Measurements from ENCODE around the gene CDK16. TPM values are rescaled to one million over a fixed set of nuclear protein-coding genes. Genes with fewer than 3 reads are reported as not detected.

CDK16 gene
- total RNA-seq, 4 donors from 2014 or later: 70.5 to 90.1 (median 88.0) TPM

- H3K36me3 ChIP-seq: peaks cover 85% of the 10 kb centered on the region
- TF ChIP-seq, protein P1, sequence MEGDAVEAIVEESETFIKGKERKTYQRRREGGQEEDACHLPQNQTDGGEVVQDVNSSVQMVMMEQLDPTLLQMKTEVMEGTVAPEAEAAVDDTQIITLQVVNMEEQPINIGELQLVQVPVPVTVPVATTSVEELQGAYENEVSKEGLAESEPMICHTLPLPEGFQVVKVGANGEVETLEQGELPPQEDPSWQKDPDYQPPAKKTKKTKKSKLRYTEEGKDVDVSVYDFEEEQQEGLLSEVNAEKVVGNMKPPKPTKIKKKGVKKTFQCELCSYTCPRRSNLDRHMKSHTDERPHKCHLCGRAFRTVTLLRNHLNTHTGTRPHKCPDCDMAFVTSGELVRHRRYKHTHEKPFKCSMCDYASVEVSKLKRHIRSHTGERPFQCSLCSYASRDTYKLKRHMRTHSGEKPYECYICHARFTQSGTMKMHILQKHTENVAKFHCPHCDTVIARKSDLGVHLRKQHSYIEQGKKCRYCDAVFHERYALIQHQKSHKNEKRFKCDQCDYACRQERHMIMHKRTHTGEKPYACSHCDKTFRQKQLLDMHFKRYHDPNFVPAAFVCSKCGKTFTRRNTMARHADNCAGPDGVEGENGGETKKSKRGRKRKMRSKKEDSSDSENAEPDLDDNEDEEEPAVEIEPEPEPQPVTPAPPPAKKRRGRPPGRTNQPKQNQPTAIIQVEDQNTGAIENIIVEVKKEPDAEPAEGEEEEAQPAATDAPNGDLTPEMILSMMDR (IDR thresholded peaks at IDR 0.05): no peak
- TF ChIP-seq POLR2AphosphoS5 (IDR thresholded peaks at IDR 0.05) (no peak), EP300 (IDR thresholded peaks at IDR 0.05) (no peak), POLR2A (IDR thresholded peaks at IDR 0.05) (no peak)
- H3K4me1 ChIP-seq: peaks cover 21% of the 10 kb centered on the region
- DNase-seq (ENCODE audit: low spot score in 2 of 2): no peak
- 96% methylated on average over 10 of the region's 11 CpGs for WGBS
- no peaks in the 10 kb centered on the region for H3K27me3 ChIP-seq
- no peak overlapping the region for H3K27ac ChIP-seq
- H3K4me3 ChIP-seq: no peak overlapping the region
- no peaks in the 10 kb centered on the region for H3K9me3 ChIP-seq
These were observed 16.2 kb upstream of the CDK16 start for GRCh38 chrX:47202316-47202715.

DNA sequence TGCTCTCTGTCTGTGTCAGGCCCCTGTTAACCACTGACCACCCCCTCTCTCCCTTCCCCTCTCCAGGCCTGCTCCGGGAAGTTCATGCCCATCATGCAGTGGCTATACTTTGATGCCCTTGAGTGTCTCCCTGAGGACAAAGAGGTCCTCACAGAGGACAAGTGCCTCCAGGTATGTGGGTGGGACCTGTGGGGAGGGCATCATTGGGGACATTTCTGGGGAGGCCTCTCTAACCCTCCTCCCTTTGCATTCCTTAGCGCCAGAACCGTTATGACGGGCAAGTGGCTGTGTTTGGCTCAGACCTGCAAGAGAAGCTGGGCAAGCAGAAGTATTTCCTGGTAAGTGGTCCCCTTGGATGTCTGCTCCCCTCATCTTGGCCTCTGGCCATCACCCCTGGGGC lies 15.6 kb upstream of the CDK16 start:
- WGBS: 56% methylated on average over 3 of the region's 4 CpGs
- H3K27me3 ChIP-seq: no peaks in the 10 kb centered on the region
- DNase-seq (ENCODE audit: low spot score in 2 of 2): no peak
- TF ChIP-seq POLR2AphosphoS5 (IDR thresholded peaks at IDR 0.05) (no peak), EP300 (IDR thresholded peaks at IDR 0.05) (no peak), POLR2A (IDR thresholded peaks at IDR 0.05) (no peak)
- TF ChIP-seq, protein P1 (IDR thresholded peaks at IDR 0.05): no peak
- H3K4me1 ChIP-seq: peaks cover 17% of the 10 kb centered on the region
- H3K27ac ChIP-seq: no peak overlapping the region
- H3K9me3 ChIP-seq: no peaks in the 10 kb centered on the region
- peaks cover 90% of the 10 kb centered on the region for H3K36me3 ChIP-seq
- no peak overlapping the region for H3K4me3 ChIP-seq

DNA sequence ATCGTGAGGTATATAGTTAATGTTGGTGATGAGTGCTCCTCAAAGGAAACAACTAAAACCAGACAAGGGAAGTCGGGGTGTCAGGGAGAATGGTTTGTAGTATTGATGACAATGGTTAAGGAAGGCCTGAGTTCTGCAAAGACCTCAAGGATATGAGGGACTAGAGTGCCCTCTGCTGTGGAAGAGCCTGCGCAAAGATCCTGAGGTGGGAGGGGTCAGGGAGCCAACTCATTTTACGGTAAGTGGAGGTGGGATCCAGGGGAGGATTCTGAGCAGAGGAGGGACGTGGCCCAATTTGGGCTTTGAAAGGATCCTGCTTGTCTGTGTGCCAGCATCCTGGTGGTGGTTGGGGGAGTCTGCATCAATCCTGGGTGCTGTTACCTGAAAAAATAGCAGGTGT lies 13.5 kb upstream of the CDK16 start:
- H3K27ac ChIP-seq: no peak overlapping the region
- DNase-seq (ENCODE audit: low spot score in 2 of 2): no peak
- WGBS: 74% methylated on average over 5 of the region's 5 CpGs
- no peak overlapping the region for H3K4me3 ChIP-seq
- TF ChIP-seq EP300 (IDR thresholded peaks at IDR 0.05) (no peak), POLR2A (IDR thresholded peaks at IDR 0.05) (no peak), POLR2AphosphoS5 (IDR thresholded peaks at IDR 0.05) (no peak)
- TF ChIP-seq, protein P1 (IDR thresholded peaks at IDR 0.05): no peak
- peaks cover 91% of the 10 kb centered on the region for H3K36me3 ChIP-seq
- no peaks in the 10 kb centered on the region for H3K27me3 ChIP-seq
- H3K4me1 ChIP-seq: peaks cover 8% of the 10 kb centered on the region
- no peaks in the 10 kb centered on the region for H3K9me3 ChIP-seq

- Histone ChIP-seq H3K27me3 (no peaks in the 10 kb centered on the region), H3K9me3 (no peaks in the 10 kb centered on the region), H3K36me3 (peaks cover 84% of the 10 kb centered on the region), H3K4me1 (no peaks in the 10 kb centered on the region), H3K4me3 (no peak overlapping the region), H3K27ac (no peak overlapping the region)
- TF ChIP-seq EP300 (IDR thresholded peaks at IDR 0.05) (no peak), POLR2AphosphoS5 (IDR thresholded peaks at IDR 0.05) (no peak), POLR2A (IDR thresholded peaks at IDR 0.05) (no peak)
- TF ChIP-seq, protein P1 (IDR thresholded peaks at IDR 0.05): no peak
- DNase-seq (ENCODE audit: low spot score in 2 of 2): no peak
- 58% methylated on average over 3 of the region's 3 CpGs for WGBS
These were observed 12.2 kb upstream of the CDK16 start for GRCh38 chrX:47206316-47206715.

- Histone ChIP-seq H3K36me3 (peaks cover 76% of the 10 kb centered on the region), H3K27ac (no peak overlapping the region)
- 85% methylated on average over 12 of the region's 12 CpGs for WGBS
These were observed 10.4 kb upstream of the CDK16 start for GRCh38 chrX:47208108-47208507.

More at GRCh38 chrX:47208108-47208507, 10.4 kb upstream of the CDK16 start:
- no peak for TF ChIP-seq POLR2A (IDR thresholded peaks at IDR 0.05)
- no peak for TF ChIP-seq POLR2AphosphoS5 (IDR thresholded peaks at IDR 0.05)
- TF ChIP-seq, protein P1 (IDR thresholded peaks at IDR 0.05): no peak
- no peak for TF ChIP-seq EP300 (IDR thresholded peaks at IDR 0.05)
- Histone ChIP-seq H3K4me1 (no peaks in the 10 kb centered on the region), H3K9me3 (no peaks in the 10 kb centered on the region), H3K4me3 (no peak overlapping the region), H3K27me3 (no peaks in the 10 kb centered on the region)
- DNase-seq (ENCODE audit: low spot score in 2 of 2): no peak

Data from suprapubic skin (tissue), 4 donors.